HG03565 (cell line): Measurements from ENCODE around the gene HABP4.

Experiments used
- ATAC-seq: cut with Tn5 transposase; IDR thresholded peaks from one replicate; pipeline ENCODE4 v1.9.1; 2021; ENCODE audit warnings: mild to moderate bottlenecking, moderate library complexity; ENCODE audit not compliant: unreplicated experiment

HABP4 gene

DNA sequence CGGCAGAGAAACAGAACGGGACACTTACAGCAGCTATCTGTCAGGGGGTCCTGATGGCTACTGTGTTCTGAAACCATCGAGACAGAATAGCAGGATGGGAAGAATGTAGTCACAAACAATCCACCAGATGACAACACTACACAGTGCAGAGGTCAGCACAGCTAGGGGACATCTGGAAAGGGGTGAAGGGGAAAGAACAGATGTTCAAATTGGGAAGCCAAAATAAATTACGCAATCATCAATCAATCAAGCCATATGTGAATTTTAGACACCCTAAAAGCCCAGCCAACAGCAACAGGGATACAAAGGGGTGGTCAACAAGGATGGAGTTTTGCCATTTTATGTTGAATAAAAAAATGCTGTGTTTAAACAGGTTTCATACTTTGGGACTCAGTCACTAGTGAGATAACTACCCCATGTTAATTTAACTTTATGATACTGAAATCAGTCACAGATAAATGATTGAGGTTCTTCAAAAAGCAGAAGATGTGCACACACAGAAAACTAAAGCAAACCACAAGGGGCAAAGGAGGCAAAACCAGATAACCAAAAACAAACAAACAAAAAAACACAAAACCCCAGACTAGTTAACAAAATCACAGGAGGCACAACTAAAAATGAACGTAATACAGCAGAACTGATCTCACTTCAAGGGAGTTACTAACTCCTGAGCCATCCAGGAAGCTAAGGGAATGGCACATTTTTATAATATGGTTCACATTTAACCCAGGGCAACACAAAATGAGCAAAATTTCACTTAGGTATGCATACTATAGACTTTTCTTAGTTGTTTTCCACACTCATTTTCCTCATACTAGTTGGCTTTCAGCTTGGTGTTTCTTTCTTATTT lies 65.9 kb downstream of the HABP4 start:
- no peak for ATAC-seq

DNA sequence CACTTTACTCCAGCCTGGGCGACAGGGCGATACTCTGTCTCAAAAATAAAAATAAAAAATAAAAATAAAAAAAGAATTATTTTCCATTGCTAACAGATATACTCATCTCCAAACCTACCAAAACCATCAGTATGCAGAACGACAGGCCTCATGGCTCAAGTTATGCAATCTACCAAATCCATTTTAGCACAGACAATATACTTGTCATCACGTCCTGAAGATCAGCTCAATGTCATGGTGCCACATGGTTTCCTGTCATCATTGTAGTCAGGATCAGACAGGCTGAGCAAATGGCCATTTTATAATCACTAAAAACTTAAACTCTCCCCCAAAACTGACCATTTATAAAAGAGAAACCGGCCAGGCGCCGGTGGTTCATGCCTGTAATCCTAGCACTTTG lies 69.1 kb downstream of the HABP4 start:
- ATAC-seq: no peak

DNA sequence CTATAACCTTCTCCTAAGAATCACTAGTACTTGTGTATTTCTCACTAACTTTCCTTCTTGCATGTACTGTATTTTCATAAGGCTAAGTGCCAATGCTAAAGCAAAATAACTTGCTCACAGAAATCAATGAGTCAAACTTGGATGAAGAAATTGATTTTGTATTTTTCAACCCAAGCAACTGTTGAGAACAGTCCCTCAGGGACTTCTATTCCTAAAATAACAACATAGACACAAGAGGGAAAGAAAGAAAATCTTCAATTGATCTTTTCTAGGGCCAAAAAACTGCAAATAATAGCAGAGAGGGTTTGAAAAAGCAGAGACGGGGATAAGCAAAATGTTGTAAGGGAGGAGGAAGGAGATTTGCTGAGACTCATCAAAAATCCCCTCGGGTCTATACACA lies 69.8 kb downstream of the HABP4 start:
- ATAC-seq: no peak

DNA sequence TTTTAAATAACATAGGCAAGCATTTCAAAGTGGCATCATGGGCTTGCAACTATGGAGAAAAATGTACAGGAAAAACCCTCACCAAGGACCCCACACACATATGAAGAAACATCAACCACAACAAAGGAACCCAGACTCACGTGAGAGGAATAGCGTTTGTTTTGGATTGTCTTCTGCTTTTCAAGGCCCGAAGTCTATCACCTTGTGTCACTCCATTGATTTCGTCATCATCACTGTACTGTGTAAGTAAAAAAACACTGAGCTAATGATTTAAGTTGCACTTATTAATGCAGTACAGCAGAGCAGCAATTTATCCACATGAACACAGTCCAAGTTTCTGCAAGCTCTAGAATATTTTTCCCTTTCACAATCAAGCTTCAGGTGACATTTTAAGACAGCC lies 72.4 kb downstream of the HABP4 start:
- ATAC-seq: no peak

DNA sequence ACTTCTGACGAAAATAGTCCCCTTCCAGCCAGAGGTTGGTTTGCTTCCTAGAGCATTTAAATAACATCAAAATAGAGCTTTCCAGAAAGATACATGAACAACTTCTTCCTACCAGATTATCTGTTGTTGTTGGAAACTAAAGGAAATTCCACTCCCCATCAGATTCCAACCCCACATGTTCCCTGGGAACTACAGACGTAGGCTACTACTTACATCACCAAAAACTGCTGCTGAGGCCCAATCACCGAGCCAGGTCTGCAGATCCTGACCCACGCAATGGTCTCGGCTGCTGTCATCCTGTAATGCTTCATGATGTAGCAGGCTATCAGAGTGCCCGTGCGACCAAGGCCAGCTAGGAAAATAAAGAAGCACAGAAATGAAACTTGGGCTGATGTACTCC lies 73.4 kb downstream of the HABP4 start:
- no peak for ATAC-seq

DNA sequence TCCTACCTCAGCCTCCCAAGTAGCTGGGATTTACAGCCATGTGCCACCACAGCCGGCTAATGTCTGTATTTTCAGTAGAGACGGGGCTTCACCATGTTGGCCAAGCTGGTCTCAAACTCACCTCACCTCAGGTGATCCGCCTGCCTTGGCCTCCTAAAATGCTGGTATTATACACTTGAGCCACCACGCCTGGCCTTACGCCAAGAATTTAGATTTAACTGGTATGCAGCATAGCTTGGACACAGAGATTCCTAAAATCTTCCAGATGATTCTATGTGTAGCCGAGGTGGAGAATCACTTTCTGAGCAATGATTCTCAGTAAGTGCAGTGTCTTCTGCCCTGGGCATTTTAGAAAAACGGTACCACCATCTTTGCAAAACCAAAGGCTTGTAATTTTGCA lies 74.1 kb downstream of the HABP4 start:
- no peak for ATAC-seq

DNA sequence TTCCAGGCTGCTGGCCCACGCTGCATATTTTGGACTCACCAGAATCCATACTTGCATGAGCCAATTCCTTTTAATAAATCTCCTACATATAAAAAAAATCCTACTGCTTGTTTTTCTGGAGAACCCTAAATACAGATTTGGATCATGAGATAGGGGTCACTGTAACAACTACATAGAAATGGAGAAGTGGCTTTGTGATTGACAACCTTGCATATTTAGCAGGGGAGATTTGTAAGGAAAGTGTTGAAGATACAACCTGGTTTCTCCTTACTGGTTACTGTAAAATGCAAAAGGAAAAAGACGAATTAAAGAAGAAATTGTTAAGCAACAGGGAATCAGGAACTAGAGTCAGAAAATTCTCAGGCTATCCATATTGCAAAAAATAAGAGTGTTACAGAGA lies 74.8 kb downstream of the HABP4 start:
- no peak for ATAC-seq

DNA sequence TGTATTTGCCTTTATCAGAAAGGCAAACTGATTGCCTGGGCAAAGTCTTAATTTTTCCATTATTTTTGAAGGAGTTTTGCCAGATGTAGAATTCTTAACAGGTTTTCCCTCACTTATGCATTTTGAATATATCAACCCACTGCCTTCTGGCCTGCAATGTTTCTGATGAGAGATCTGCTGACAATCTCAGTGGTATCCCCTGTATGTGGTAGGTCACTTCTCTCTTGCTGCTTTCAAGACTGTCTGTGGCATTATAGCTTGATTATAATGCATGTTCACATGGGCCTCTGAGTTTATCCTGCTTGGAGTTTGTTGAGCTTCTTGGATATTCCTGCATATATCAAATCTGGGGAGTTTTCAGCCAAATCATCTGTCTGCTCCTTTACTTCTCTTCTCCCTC lies 82.2 kb downstream of the HABP4 start:
- ATAC-seq: no peak

DNA sequence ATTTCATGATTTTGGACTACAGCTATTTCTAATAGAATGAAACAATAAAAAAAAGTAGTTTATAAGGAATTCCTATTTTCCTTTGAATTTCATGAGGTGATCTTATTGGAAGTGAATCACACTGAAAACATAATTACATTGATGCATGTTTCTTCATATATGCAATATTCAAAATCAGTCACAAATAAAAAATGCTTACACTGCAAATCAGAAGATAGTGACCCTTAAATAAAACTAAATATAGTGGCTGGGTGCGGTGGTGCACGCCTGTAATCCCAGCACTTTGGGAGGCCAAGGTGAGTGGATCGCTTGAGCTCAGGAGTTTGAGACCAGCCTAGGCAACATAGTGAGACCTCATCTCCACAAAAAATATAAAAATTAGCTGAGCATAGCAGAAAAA lies 90.1 kb downstream of the HABP4 start:
- ATAC-seq: no peak
